HUES64 (cell line): ENCODE data around the gene PARD3.

ENCODE experiments used
- H3K27ac ChIP-seq: 2 replicates; pipeline ENCODE4 v1.7.0; 2013; ENCODE audit warnings: low read depth, low read length, inconsistent platforms
- H3K27me3 ChIP-seq: 2 replicates; pipeline ENCODE4 v1.6.1; 2013; ENCODE audit warnings: mild to moderate bottlenecking, low read length; ENCODE audit not compliant: insufficient read depth
- H3K36me3 ChIP-seq: 2 replicates; pipeline ENCODE4 v1.6.1; 2013; ENCODE audit warnings: mild to moderate bottlenecking, low read length; ENCODE audit not compliant: insufficient read depth
- H3K4me1 ChIP-seq: 2 replicates; pipeline ENCODE4 v1.6.1; 2013; ENCODE audit warnings: mild to moderate bottlenecking, low read length, moderate library complexity; ENCODE audit not compliant: insufficient read depth
- H3K4me3 ChIP-seq: 2 replicates; pipeline ENCODE4 v1.5.1; 2013; ENCODE audit warnings: mild to moderate bottlenecking, low read length, moderate library complexity
- H3K9ac ChIP-seq: 2 replicates; pipeline ENCODE4 v1.6.1; 2013; ENCODE audit warnings: mild to moderate bottlenecking, low read depth, low read length
- H3K9me3 ChIP-seq: 2 replicates; pipeline ENCODE4 v1.6.1; 2013; ENCODE audit warnings: low read depth, low read length; ENCODE audit not compliant: insufficient read depth
- WGBS: fragments of 150-250, 120-280 bp; methylation state at CpG from one replicate; pipeline ENCODE4 v1.1.7; 2013; ENCODE audit warnings: missing lambda C conversion rate; 5-methylcytosine and 5-hydroxymethylcytosine counted together

PARD3 gene

DNA sequence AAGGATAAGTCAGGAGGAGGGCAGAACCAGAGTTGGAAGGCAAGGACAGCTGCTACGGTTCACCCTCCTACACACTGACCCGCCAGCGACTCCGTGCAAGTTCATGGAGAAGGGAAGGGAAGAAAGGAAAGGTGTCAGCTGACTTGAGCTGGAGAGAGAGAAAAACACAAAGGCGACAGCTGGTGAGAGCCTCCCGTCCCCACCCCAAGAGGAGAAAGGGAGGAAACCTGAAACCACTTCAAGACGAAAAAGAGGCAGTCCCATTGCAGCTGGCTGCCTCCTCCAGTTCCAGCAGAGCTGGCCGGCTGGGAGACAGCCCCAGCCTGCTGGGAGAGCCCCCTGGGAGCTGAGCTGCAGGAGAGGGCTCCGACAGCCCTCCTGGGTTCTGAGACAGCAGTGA lies 75.2 kb downstream of the PARD3 start:
- peak overlapping the region; percentile 77; the same call in 1 of the 2 replicates for H3K27ac ChIP-seq
- H3K4me3 ChIP-seq: peak overlapping the region; percentile 35
- no peaks in the 10 kb centered on the region for H3K27me3 ChIP-seq
- H3K9me3 ChIP-seq: no peaks in the 10 kb centered on the region
- 2% methylated on average over 5 of the region's 9 CpGs for WGBS
- peak overlapping the region; percentile 28; the same call in 1 of the 2 replicates for H3K9ac ChIP-seq
- H3K36me3 ChIP-seq: no peaks in the 10 kb centered on the region
- peaks cover 37% of the 10 kb centered on the region for H3K4me1 ChIP-seq

GRCh38 chr10:34737772-34738169 lies 77.3 kb downstream of the PARD3 start:
- Histone ChIP-seq H3K9me3 (no peaks in the 10 kb centered on the region), H3K4me3 (no peak overlapping the region), H3K27ac (peak overlapping the region; percentile 54; the same call in 1 of the 2 replicates), H3K4me1 (peaks cover 41% of the 10 kb centered on the region), H3K36me3 (no peaks in the 10 kb centered on the region), H3K9ac (no peak overlapping the region), H3K27me3 (no peaks in the 10 kb centered on the region)
- 89% methylated on average over 7 of the region's 7 CpGs for WGBS

DNA sequence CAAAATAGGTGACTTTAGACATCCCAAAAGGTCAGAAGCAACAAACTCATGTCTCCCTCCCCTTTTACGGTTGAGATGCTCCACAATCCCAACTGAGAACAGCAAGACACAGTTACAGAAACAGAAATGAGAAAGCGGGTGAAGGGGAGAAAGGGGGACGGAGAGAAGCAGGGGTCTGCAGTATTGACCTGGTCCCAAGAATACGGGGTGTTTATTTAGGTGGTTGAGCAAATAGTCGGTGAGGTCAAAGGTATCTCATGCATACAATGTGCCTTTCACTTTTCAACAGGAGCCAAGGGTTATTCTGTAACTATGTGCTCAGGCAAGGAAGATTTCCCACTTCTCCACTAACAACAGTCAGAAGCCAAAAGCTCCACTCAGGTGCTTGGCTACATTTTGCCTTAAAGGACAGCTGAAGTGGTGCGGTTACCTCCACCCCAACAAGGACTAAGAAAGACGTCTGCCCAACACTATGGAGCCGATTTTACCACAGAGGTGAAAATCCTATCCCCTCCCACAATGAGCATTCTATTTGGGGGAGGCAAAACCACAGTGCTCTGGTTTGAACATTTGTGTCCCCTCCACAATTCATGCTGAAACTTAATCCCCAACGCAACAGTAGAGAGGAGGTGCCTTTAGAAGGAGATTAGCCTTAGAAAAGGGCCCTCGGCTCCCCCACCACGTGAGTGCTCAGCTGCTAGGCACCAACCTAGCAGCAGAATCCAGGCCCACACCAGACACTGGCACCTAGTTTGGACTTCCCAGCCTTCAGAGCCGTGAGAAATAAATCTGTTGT lies 77.9 kb downstream of the PARD3 start:
- no peak overlapping the region for H3K9ac ChIP-seq
- 64% methylated on average over 12 of the region's 12 CpGs for WGBS
- no peaks in the 10 kb centered on the region for H3K9me3 ChIP-seq
- H3K4me1 ChIP-seq: peaks cover 45% of the 10 kb centered on the region
- peak overlapping the region; percentile 54; the same call in 1 of the 2 replicates for H3K27ac ChIP-seq
- no peaks in the 10 kb centered on the region for H3K27me3 ChIP-seq
- H3K36me3 ChIP-seq: no peaks in the 10 kb centered on the region
- H3K4me3 ChIP-seq: no peak overlapping the region

GRCh38 chr10:34734918-34735317 lies 80.2 kb downstream of the PARD3 start:
- Histone ChIP-seq H3K36me3 (no peaks in the 10 kb centered on the region), H3K9me3 (no peaks in the 10 kb centered on the region), H3K27ac (no peak overlapping the region), H3K9ac (no peak overlapping the region), H3K4me1 (peaks cover 41% of the 10 kb centered on the region), H3K4me3 (no peak overlapping the region), H3K27me3 (no peaks in the 10 kb centered on the region)
- WGBS: 85% methylated on average over 2 of the region's 3 CpGs

DNA sequence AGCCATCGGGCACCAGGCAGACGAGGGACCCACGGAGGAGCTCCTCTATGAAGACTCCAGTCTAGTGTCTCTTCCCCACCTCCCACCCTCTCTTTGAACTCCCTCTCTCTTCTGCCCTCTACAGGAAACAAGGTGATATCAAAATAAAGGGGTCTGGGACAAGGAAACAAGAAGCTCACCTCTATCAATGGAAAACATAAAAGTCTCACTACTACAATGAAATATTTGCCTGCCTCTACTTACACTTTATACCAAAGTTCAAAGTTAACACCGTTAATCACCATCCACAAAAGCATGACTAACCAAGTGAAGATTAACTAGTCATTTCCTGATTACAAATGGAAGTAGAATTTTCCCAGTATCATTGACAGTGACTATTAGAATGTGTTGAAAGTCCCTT lies 82.2 kb downstream of the PARD3 start:
- Histone ChIP-seq H3K4me3 (no peak overlapping the region), H3K4me1 (peaks cover 25% of the 10 kb centered on the region), H3K27ac (no peak overlapping the region), H3K27me3 (no peaks in the 10 kb centered on the region), H3K36me3 (no peaks in the 10 kb centered on the region), H3K9me3 (no peaks in the 10 kb centered on the region), H3K9ac (no peak overlapping the region)
- 56% methylated on average over 4 of the region's 4 CpGs for WGBS

DNA sequence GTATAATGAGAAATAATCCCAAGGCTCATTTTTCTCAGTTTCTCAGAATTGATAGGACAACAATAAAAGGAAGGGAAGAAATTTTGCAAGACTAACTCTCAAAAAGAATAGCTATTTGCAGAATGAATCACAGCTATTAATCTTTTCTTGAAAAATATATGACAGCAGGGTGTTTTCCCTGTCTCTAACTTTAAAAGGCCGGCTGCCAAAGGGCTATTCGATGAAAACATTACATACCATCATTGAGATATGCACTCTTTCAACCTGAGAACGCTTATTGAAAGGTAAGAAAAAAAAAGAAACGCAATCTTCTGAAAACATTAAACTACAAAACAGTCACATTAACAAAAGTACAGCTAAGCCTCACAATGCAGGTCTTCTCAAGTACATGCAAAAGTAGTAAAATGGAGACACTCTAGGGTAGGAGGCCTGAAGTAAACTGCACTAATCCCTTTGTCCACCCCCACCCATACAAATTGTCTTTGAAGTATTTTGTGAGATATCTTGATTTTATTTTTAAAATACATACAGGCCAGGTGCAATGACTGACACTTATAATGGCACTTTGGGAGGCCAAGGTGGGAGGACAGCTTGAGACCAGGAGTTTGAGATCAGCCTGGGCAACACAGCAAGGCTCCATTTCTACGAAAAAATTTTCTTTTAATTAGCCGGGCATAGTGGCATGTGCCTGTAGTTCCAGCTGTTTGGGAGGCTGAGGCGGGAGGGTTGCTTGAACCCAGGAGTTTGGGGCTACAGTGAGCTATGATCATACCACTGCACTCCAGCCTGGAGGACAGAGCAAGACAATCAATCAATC lies 83.0 kb downstream of the PARD3 start:
- no peak overlapping the region for H3K27ac ChIP-seq
- H3K27me3 ChIP-seq: no peaks in the 10 kb centered on the region
- WGBS: 93% methylated on average over 6 of the region's 7 CpGs
- no peaks in the 10 kb centered on the region for H3K36me3 ChIP-seq
- no peaks in the 10 kb centered on the region for H3K9me3 ChIP-seq
- no peak overlapping the region for H3K9ac ChIP-seq
- no peak overlapping the region for H3K4me3 ChIP-seq
- H3K4me1 ChIP-seq: peaks cover 20% of the 10 kb centered on the region

DNA sequence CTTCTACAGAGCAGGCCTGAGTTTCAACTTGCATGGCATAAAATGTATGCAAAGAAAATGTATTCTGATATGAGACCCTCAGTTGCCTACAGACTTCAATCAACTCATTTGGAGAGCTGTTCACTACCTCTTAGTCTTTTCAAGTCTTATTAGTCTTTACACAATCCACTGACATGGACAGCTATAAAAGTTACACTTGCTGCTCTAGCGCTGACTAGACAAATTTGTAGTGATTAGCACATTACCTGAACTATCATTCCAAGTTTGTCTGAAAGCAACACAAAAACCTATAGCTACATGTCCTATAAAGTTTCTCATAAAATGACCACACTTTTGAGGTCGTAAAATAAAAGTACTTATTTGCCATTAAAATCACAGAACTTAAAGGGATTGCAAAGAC lies 83.9 kb downstream of the PARD3 start:
- no peak overlapping the region for H3K9ac ChIP-seq
- no peaks in the 10 kb centered on the region for H3K27me3 ChIP-seq
- WGBS: 98% methylated on average over 2 of the region's 2 CpGs
- H3K9me3 ChIP-seq: no peaks in the 10 kb centered on the region
- H3K27ac ChIP-seq: no peak overlapping the region
- no peak overlapping the region for H3K4me3 ChIP-seq
- H3K36me3 ChIP-seq: no peaks in the 10 kb centered on the region
- peaks cover 17% of the 10 kb centered on the region; the same call in 1 of the 2 replicates for H3K4me1 ChIP-seq

GRCh38 chr10:34730726-34731125 lies 84.4 kb downstream of the PARD3 start:
- H3K9ac ChIP-seq: no peak overlapping the region
- H3K27me3 ChIP-seq: no peaks in the 10 kb centered on the region
- no peak overlapping the region for H3K27ac ChIP-seq
- H3K4me3 ChIP-seq: no peak overlapping the region
- H3K4me1 ChIP-seq: peaks cover 17% of the 10 kb centered on the region; the same call in 1 of the 2 replicates
- no peaks in the 10 kb centered on the region for H3K36me3 ChIP-seq
- WGBS: 98% methylated on average over 6 of the region's 7 CpGs
- no peaks in the 10 kb centered on the region for H3K9me3 ChIP-seq

DNA sequence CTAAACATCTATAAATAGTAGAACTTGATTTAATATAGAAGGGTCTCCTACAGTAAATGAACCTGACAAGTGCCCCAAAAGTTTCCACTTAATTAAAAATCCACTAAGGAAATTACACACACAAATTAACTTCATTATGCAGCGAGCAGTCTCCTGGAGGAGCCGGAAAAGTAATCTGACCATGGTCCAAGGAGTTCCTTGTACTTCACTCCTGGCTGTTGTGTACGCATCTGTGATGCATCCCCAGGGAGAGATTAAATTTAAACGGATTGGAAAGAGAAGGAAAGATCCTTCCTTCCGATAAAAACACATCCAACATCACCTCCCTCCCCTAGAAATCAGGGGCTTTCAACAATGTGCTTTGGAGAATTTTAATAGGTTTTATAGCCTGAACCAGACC lies 85.5 kb downstream of the PARD3 start:
- Histone ChIP-seq H3K4me1 (peaks cover 17% of the 10 kb centered on the region; the same call in 1 of the 2 replicates), H3K27ac (no peak overlapping the region), H3K4me3 (no peak overlapping the region), H3K9ac (no peak overlapping the region), H3K27me3 (no peaks in the 10 kb centered on the region), H3K9me3 (no peaks in the 10 kb centered on the region), H3K36me3 (no peaks in the 10 kb centered on the region)
- WGBS: 97% methylated on average over 3 of the region's 5 CpGs

DNA sequence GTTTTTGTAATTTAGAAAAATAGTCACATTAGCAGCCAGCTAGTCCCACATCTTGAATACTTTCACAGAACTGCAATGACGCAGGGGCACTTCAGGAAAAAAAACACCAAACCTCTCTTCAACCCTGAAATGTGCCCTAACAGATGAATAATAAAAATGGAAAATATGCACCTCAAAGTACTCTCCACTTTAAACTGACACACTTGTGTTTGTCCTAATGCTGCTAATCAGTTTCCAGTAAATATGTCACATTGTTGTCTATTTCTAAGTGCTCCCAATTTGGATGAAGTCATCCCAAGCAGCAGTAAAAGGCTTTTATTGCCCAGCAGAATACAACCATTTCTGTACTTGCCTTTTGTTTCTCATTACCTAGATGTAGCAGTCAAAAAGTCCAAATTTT lies 86.7 kb downstream of the PARD3 start:
- peaks cover 17% of the 10 kb centered on the region; the same call in 1 of the 2 replicates for H3K4me1 ChIP-seq
- no peaks in the 10 kb centered on the region for H3K9me3 ChIP-seq
- H3K27me3 ChIP-seq: no peaks in the 10 kb centered on the region
- no peak overlapping the region for H3K9ac ChIP-seq
- H3K36me3 ChIP-seq: no peaks in the 10 kb centered on the region
- H3K4me3 ChIP-seq: no peak overlapping the region
- WGBS: 82% methylated on average over 1 of the region's 1 CpG
- no peak overlapping the region for H3K27ac ChIP-seq

- H3K9me3 ChIP-seq: no peaks in the 10 kb centered on the region
- no peaks in the 10 kb centered on the region for H3K36me3 ChIP-seq
- no peaks in the 10 kb centered on the region for H3K27me3 ChIP-seq
- no peak overlapping the region for H3K9ac ChIP-seq
- H3K27ac ChIP-seq: no peak overlapping the region
- no peak overlapping the region for H3K4me3 ChIP-seq
- 86% methylated on average over 9 of the region's 9 CpGs for WGBS
- H3K4me1 ChIP-seq: peaks cover 11% of the 10 kb centered on the region; the same call in 1 of the 2 replicates
These were observed 87.5 kb downstream of the PARD3 start for GRCh38 chr10:34727595-34728033.
